Keratinocyte (primary cell): ENCODE results near the gene NPS. TPM values are rescaled to one million over a fixed set of nuclear protein-coding genes. Genes with fewer than 3 reads are reported as not detected.

ENCODE experiments used
- DNase-seq: peaks from one replicate; pipeline ENCODE4 v3.0.0-alpha.2; 2011; ENCODE audit warnings: low read depth, missing footprints, low spot score
- FAIRE-seq: peaks from 2 replicates; lab custom pipeline; 2011; peaks lifted over from hg19 to GRCh38; lab: Jason Lieb, UNC
- H2AFZ ChIP-seq: 2 replicates; pipeline ENCODE4 v1.6.0; 2012; ENCODE audit warnings: low read length, control low read depth, inconsistent platforms; ENCODE audit not compliant: control insufficient read depth
- H3K27ac ChIP-seq: 2 replicates; pipeline ENCODE4 v1.5.1; 2011; ENCODE audit warnings: low read length; ENCODE audit not compliant: control insufficient read depth, insufficient read depth
- H3K27me3 ChIP-seq: 3 replicates; pipeline ENCODE4 v1.6.0; 2011; ENCODE audit warnings: low read length; ENCODE audit not compliant: control insufficient read depth, insufficient read depth; ENCODE audit errors: extremely low read depth
- H3K36me3 ChIP-seq, 2 experiments: 2 replicates in 1 of 2; 3 replicates in 1 of 2; pipeline ENCODE4 v1.5.1; 2011; ENCODE audit warnings: low read length in 2 of 2, mild to moderate bottlenecking in 1 of 2; ENCODE audit not compliant: control insufficient read depth in 2 of 2, insufficient read depth in 2 of 2; ENCODE audit errors: extremely low read depth in 1 of 2
- H3K4me1 ChIP-seq: 3 replicates; pipeline ENCODE4 v1.5.1; 2011; ENCODE audit warnings: low read length; ENCODE audit not compliant: control insufficient read depth, insufficient read depth; ENCODE audit errors: extremely low read depth
- H3K4me2 ChIP-seq: 3 replicates; pipeline ENCODE4 v1.6.0; 2011; ENCODE audit warnings: low read depth, low read length; ENCODE audit not compliant: control insufficient read depth, insufficient read depth; ENCODE audit errors: extremely low read depth
- H3K4me3 ChIP-seq, 3 experiments: fragments of 200-600 bp in 1 of 3; sonication (generic) in 1 of 3; 2 replicates in 2 of 3; 3 replicates in 1 of 3; pipeline ENCODE4 v1.5.1; 2011 to 2016; ENCODE audit warnings: low read length in 3 of 3, mild to moderate bottlenecking in 3 of 3, control low read depth in 2 of 3, inconsistent platforms in 1 of 3, low read depth in 1 of 3, mixed read lengths in 1 of 3, mixed run types in 1 of 3, moderate library complexity in 1 of 3; ENCODE audit not compliant: control insufficient read depth in 2 of 3, insufficient read depth in 2 of 3; ENCODE audit errors: extremely low read depth in 1 of 3
- H3K79me2 ChIP-seq: 2 replicates; pipeline ENCODE4 v1.6.0; 2012; ENCODE audit warnings: low read length; ENCODE audit not compliant: control insufficient read depth, insufficient read depth
- H3K9ac ChIP-seq: 3 replicates; pipeline ENCODE4 v1.6.0; 2011; ENCODE audit warnings: low read length; ENCODE audit not compliant: control insufficient read depth, insufficient read depth; ENCODE audit errors: extremely low read depth
- H3K9me1 ChIP-seq: 3 replicates; pipeline ENCODE4 v1.6.0; 2011; ENCODE audit warnings: low read length; ENCODE audit not compliant: control insufficient read depth, insufficient read depth; ENCODE audit errors: extremely low read depth
- H3K9me3 ChIP-seq: 2 replicates; pipeline ENCODE4 v1.5.1; 2012; ENCODE audit warnings: low read depth, low read length; ENCODE audit not compliant: control insufficient read depth
- H4K20me1 ChIP-seq: 3 replicates; pipeline ENCODE4 v1.6.0; 2011; ENCODE audit warnings: low read length; ENCODE audit not compliant: control insufficient read depth, insufficient read depth; ENCODE audit errors: extremely low read depth
- CTCF ChIP-seq, 3 experiments: IDR thresholded peaks in 1 of 3; conservative IDR thresholded peaks in 1 of 3; optimal IDR thresholded peaks in 1 of 3; 2 replicates in 2 of 3; 3 replicates in 1 of 3; pipeline versions ENCODE3 to v1.5.1; 2011; ENCODE audit warnings: low read length in 3 of 3, mild to moderate bottlenecking in 3 of 3, moderate library complexity in 2 of 3, control low read depth in 1 of 3, inconsistent platforms in 1 of 3; ENCODE audit not compliant: insufficient read depth in 2 of 3; ENCODE audit errors: extremely low read depth in 1 of 3
- EZH2 ChIP-seq: IDR thresholded peaks from one replicate; pipeline ENCODE4 v1.6.1; 2012; ENCODE audit warnings: inconsistent platforms, mild to moderate bottlenecking, low read length, moderate library complexity
- dilution Hi-C: fragments of 300-500 bp; cut with MboI; formaldehyde crosslinking; loops from one replicate; pipeline ENCODE4 v1.7.0; 2020; ENCODE audit warnings: low sequenced_read_pairs; ENCODE audit not compliant: extremely low pct_ligation_motif_present
- polyA plus RNA-seq, 5 experiments: library from polyadenylated mRNA; depleted of rRNA in 3 of 5; stranded (reverse) in 3 of 5; stranded (forward) in 1 of 5; unstranded in 1 of 5; fragments of >200 nt; gene quantifications; 1 replicate in 1 of 5; 2 replicates in 3 of 5; 3 replicates in 1 of 5; pipeline versions ENCODE4 v1.2.1 to v1.2.3, GENCODE V29; 2011 to 2012; ENCODE audit warnings: missing spikeins in 2 of 5, low read depth in 1 of 5, low replicate concordance in 1 of 5

Gene NPS
- polyA plus RNA-seq, 1 donor (not counting 4 experiments of a cell fraction or from before 2014, with no cell fraction given), result not detected

- dilution Hi-C loops, result no loop called here
- no peak overlapping the region for H3K27ac ChIP-seq
- no peaks in the 10 kb centered on the region for H4K20me1 ChIP-seq
- DNase-seq, result no peak
- no peak for FAIRE-seq
- H3K79me2 ChIP-seq, result no peaks in the 10 kb centered on the region
- TF ChIP-seq EZH2, result no peak
- TF ChIP-seq CTCF (optimal IDR thresholded peaks at IDR 0.05 in 1 of 3, IDR thresholded peaks at IDR 0.05 in 1 of 3, conservative IDR thresholded peaks at IDR 0.05 in 1 of 3; ENCODE audit: extremely low read depth in 1 of 3, insufficient read depth in 2 of 3, low read length in 3 of 3), result no peak
- no peaks in the 10 kb centered on the region for H3K4me1 ChIP-seq
- H3K9me1 ChIP-seq, result no peaks in the 10 kb centered on the region
- H3K9ac ChIP-seq, result no peak overlapping the region
- H2AFZ ChIP-seq, result no peak overlapping the region
- H3K9me3 ChIP-seq, result no peaks in the 10 kb centered on the region
- H3K36me3 ChIP-seq, result no peaks in the 10 kb centered on the region
- H3K4me3 ChIP-seq, result no peak overlapping the region
- H3K27me3 ChIP-seq, result no peaks in the 10 kb centered on the region
- H3K4me2 ChIP-seq, result no peak overlapping the region
Observed at GRCh38 chr10:127526161-127526560, 22.9 kb upstream of the NPS start.

GRCh38 chr10:127527320-127527719, 21.8 kb upstream of the NPS start:
- H3K9ac ChIP-seq, result no peak overlapping the region

More at GRCh38 chr10:127527320-127527719, 21.8 kb upstream of the NPS start:
- Histone ChIP-seq H3K4me3 (no peak overlapping the region), H3K27me3 (no peaks in the 10 kb centered on the region), H4K20me1 (no peaks in the 10 kb centered on the region), H3K4me2 (no peak overlapping the region), H3K79me2 (no peaks in the 10 kb centered on the region), H3K27ac (no peak overlapping the region), H3K9me1 (no peaks in the 10 kb centered on the region), H3K4me1 (no peaks in the 10 kb centered on the region), H3K36me3 (no peaks in the 10 kb centered on the region), H2AFZ (no peak overlapping the region), H3K9me3 (no peaks in the 10 kb centered on the region)
- FAIRE-seq (no peak), DNase-seq (no peak)
- dilution Hi-C loops, result no loop called here
- no peak for TF ChIP-seq CTCF (optimal IDR thresholded peaks at IDR 0.05 in 1 of 3, IDR thresholded peaks at IDR 0.05 in 1 of 3, conservative IDR thresholded peaks at IDR 0.05 in 1 of 3; ENCODE audit: extremely low read depth in 1 of 3, insufficient read depth in 2 of 3, low read length in 3 of 3)
- TF ChIP-seq EZH2, result no peak
